GM08714 (cell line): ENCODE measurements around the gene TIAL1.

ENCODE experiments used
- H3K4me3 ChIP-seq: fragments of 200-500 bp; sonication (Bioruptor generic); 2 replicates; pipeline ENCODE4 v1.5.1; 2014; ENCODE audit warnings: mild to moderate bottlenecking, low read length, inconsistent platforms
- ZNF274 ChIP-seq: IDR thresholded peaks from 2 replicates; pipeline ENCODE4 v1.6.1; 2012; ENCODE audit warnings: mild to moderate bottlenecking, low read depth, low read length

TIAL1 gene

DNA sequence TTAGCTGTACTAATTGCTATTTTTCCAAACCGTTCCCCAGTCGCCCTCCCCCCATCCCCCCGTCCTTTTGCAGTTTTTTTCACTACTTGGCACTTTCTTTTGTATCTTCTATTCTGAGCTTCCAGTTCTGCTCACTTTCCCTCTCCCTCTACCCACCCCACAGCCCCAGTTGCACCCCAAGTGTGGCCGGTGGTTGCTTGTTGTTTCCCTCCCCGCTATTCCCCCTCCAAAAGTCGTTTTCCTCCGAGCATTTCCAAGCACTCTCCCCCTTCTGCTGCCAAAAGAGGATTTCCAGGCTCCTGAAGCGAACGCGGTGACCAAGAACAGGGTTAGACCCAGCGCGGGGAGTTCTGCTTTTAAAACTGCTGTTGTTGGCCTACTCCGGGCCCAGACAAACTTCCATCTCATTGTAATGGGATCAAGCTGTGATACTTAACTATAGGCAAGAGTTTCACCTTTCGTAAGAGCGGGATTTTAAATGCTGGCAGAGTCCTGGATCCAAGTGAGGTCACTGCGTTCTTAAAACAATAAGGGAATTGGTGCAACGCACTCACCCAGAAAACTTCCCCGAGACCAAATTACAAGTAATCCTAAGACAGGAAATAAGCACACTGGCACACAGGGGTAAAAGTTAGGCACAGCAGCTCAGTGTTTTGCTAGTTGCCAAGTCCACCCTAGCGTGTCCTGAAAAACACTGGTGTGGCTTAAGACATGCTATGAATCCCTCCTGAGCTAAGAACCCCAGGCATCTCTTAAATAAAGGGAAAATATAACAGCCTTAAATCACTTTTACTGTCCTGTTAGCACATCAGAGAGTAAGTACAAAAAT, 52.7 kb downstream of the TIAL1 start:
- no peak overlapping the region for H3K4me3 ChIP-seq
- TF ChIP-seq ZNF274, result no peak

- TF ChIP-seq ZNF274, result no peak
- H3K4me3 ChIP-seq, result peak overlapping the region; percentile 67; the same call in 1 of the 2 replicates
Observed at GRCh38 chr10:119542988-119543813, 53.6 kb downstream of the TIAL1 start.

DNA sequence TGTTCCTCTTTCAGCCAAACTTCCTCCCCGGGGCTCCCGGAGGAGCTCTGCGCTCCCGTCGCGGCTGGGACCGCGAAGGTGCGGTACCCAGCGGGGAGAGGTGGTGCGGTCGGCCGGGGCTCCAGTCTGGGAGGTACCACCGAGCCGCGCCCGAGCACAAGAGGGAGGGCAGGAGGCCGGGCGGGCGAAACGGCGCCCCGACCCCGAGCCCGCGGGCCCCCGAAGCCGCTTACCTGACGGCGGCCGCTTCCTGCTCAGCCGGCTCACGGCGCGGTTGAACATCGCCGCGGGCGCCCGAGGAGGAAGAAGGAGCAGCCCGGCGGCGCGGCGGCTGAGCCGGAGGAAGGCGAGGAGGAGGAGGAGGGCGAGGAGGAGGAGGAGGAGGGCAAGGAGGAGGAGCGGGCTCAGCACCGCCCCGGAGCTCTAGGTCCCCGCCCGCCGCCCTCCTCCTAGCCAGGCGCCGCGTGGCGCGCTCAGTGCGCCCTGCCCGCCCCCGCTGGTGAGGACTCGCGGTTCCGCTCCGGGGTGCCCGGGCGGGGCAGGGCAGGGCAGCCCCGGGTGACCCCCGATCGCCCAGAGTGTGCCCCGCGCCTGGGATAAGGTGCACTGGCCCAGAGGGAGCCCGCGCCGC, 54.3 kb downstream of the TIAL1 start, which contains the start of gene RGS10:
Gene RGS10 (minus strand): TSS at position 363 of the 631 bp plus-strand sequence. CDS start 81 bp downstream, at position 282.
- no peak for TF ChIP-seq ZNF274
- H3K4me3 ChIP-seq, result peak within 1 kb of the TSS; percentile 67

DNA sequence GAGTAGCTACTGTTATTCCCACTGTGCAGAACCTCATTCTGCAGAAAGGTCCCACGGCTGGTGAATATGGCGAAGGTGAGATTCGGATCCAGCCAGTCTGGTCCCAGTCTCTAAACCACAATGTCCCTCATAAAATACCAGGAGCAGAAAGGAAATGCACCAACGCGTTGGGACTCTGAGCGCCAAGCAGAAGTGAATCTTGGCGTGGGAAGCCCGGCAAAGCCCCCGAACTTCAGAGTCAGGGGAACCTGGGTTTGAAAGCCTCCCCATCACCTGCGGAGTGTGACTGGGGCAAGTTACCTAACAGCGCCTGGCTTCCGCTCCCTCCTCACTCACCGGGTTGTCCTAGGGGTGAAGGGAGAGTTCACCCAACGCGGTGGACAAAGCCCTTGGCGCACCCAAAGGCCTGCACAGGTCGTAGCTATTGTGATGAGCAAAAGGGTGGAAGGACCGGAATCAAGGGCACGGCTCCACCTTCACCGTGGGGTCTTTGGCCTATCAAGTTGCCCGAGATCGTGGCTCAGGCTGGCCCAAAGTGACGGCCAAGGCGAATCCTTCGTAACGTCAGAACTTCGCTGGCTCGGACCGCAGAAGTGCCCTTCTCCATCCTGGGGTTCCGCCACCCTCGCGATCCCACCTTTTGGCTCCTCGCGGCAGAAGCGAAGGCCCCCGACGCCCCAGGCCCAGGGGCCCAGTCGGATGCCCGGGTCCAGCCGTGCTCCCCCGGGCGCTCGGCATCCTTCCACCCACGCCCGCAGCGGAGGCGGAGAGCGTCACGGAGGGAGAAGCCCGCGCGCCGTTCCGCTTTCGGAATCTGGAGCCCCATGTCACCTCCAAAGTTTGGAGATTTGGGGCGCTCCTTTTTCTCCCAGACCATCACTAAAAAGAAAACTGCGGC, 55.1 kb downstream of the TIAL1 start:
- H3K4me3 ChIP-seq, result peak overlapping the region; percentile 67
- no peak for TF ChIP-seq ZNF274

GRCh38 chr10:119541046-119541445, 55.7 kb downstream of the TIAL1 start:
- peak overlapping the region; percentile 67 for H3K4me3 ChIP-seq

GRCh38 chr10:119540038-119540437, 56.7 kb downstream of the TIAL1 start:
- no peak for TF ChIP-seq ZNF274
- H3K4me3 ChIP-seq, result no peak overlapping the region; the same call in 1 of the 2 replicates

More at GRCh38 chr10:119541046-119541445, 55.7 kb downstream of the TIAL1 start:
- TF ChIP-seq ZNF274, result no peak

GRCh38 chr10:119539359-119539825, 57.4 kb downstream of the TIAL1 start:
- H3K4me3 ChIP-seq, result no peak overlapping the region; the same call in 1 of the 2 replicates
- no peak for TF ChIP-seq ZNF274

GRCh38 chr10:119538632-119539358, 58.0 kb downstream of the TIAL1 start:
- TF ChIP-seq ZNF274, result no peak
- no peak overlapping the region for H3K4me3 ChIP-seq

GRCh38 chr10:119537953-119538630, 58.7 kb downstream of the TIAL1 start:
- no peak overlapping the region; the same call in 1 of the 2 replicates for H3K4me3 ChIP-seq
- TF ChIP-seq ZNF274, result no peak

DNA sequence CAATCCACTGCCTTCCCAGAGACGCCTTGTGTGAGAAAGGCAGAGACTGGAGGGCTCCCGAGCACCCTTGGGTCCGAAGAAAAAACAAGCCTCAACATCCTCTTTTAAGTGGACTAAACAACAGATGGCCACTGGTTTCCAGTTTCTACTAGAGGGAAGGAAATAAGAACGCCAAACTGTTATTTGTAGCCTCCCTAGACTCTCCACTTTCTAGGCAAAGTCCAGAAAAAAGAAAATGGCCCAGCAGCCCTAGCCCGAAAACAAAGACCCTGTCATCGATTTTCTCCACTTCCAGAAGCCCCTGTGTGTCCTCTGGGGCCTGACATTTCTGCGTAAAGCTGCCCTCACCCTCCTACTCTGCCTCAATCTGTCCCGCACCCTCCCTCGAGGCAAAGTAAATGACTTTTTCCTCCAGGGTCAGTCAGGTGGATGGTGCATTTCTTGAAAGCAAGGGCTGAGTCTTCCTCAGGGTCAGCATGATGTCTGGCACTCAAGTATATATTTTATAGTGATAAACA, 60.2 kb downstream of the TIAL1 start:
- TF ChIP-seq ZNF274, result no peak
- no peak overlapping the region for H3K4me3 ChIP-seq

DNA sequence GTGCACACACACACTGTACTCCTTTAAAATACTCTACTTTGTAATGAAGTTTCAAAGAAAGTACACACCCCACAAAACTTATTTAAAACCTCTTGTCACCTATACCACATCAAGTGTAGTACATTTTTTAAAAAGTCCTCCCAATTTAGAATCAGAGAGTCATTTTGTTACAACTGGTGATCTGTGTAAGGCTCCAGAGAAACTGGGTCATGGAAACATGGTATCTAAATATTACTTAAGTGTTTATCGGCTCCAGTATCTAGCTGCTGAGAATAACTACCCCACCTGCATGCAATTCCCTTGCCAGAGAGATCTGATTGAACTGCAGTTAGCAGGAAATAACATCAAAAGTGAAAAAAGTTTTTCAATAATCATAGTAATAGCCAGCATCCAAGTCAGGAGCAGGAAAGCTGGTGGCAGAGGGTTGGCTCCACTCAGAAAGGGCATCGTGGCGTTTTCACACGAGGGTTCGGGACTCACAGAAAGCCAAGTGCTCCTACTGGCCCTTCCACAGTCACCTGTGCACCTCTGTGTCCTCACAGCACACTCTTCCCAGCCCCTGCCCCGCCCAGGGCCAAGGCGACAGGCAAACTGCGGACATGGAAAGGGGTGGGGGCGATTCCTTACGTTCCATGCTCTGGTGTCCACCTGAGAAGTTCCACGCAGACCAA, 60.8 kb downstream of the TIAL1 start:
- no peak overlapping the region for H3K4me3 ChIP-seq
- TF ChIP-seq ZNF274, result no peak
